HG03565 (cell line): Measurements from ENCODE around the gene SH2D3C.
"Not testable (repeated sequence)": the region's sequence is repeated elsewhere in the genome, so short reads cannot be mapped to it uniquely, and the experiment has no call there.

Source experiments
- ATAC-seq: cut with Tn5 transposase; IDR thresholded peaks from one replicate; pipeline ENCODE4 v1.9.1; 2021; ENCODE audit warnings: mild to moderate bottlenecking, moderate library complexity; ENCODE audit not compliant: unreplicated experiment

Gene SH2D3C

DNA sequence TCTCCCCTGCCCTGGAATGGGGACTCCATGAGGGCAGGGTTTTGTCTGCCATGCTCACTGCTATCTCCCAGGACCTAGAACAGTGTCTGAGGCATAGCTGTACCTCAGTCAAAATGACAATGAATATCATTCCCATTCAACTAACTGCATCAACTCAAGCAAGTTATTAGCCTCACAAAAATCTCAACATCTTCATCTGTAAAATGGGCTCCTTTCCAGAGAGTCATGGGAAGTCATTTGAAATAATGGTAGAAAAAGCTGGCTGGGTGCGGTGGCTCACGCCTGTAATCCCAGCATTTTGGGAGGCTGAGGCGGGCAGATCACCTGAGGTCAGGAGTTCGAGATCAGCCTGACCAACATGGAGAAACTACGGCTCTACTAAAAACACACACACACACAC, 9.4 kb downstream of the SH2D3C start:
- ATAC-seq, result no peak

DNA sequence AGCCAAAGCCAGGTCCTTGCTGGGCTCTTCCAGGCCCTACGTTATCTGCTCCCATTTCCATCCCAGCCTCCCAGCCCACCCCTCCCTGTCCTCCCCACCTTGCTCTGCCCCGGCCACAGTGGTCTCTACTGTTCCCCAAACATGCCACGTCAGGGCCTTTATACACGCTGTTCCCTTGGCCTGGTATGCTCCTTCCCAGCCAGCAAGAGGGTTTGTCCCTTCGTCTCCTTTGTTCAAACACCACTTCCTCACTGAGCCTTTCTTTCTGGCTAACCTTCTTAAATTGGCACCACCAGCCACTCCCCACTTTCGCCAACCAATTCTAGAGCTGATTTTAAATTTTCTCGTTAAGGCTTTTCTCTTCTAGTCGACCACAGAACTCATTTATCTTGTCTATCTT, 9.8 kb downstream of the SH2D3C start:
- ATAC-seq, result no peak

DNA sequence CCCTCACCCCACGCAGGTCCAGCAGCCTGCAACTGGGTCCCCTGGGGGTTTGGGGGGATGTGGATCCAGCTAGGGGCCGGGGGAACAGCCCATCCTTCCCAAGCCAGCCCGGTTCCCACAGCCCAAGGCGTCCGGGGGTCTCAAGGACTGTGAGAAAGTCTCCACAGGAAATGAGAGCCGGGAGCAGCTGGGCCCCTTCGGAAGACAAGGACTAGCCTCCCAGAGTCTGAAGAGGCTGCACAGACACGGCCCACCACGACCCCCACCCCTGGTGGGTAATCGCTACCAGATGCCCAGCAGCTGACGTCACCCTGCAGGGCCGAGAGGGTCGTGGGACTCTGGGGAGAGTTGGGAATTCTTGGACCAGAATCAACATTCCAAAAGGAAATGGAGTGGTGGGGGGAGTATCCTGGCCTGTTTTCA, 10.5 kb downstream of the SH2D3C start:
- ATAC-seq, result no peak

- ATAC-seq, result no peak
Measured at GRCh38 chr9:127767410-127767809, 11.1 kb downstream of the SH2D3C start.

GRCh38 chr9:127765418-127765817, 13.0 kb downstream of the SH2D3C start:
- no peak for ATAC-seq

DNA sequence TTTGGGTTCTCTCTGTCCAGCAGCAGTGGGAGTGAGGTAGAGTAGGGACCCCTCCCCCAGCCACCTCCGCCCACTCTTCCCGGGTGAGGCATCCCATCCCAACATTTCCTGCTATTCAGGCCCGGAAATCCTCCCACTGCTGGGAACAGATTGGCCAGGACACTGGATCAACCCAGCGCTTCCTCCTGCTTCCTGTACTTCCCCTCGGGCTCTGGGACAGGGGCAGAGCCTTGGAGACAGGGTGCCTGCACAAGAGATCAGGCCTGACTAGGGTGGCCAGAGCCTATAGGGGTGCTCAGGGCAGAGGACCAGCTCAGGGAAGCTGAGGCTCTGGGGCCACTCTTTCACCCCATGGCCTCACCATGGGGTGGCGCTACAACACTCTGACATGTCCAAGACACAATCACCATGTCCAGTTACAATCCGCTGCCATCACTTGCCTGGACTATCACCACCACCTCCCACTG, 14.5 kb downstream of the SH2D3C start:
- no peak for ATAC-seq

- no peak for ATAC-seq
Measured at GRCh38 chr9:127762111-127762676, 16.3 kb downstream of the SH2D3C start.

- ATAC-seq, result no peak
Measured at GRCh38 chr9:127761491-127761956, 16.9 kb downstream of the SH2D3C start.

- ATAC-seq, result no peak
Measured at GRCh38 chr9:127761061-127761460, 17.4 kb downstream of the SH2D3C start.

DNA sequence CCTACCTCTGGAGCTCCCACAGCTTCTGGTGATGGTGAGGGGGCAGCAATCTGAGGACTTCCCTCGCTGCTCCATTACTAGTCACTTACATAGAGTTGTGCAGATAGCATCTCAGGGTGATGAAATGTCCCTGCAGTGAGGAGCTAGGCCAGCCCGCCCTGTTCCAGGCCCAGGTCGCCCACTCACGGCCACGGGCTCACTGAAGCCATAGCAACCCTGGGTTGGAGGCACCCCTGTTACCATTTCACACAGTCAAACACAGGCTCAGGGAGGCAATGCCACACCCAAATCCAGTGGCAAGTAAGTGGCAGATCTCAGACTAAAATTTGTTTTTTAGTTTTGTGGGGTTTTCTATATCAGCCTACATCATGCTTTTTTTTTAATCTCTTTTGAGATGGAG, 19.6 kb downstream of the SH2D3C start:
- ATAC-seq, result no peak

GRCh38 chr9:127756776-127757175, 21.7 kb downstream of the SH2D3C start:
- not testable (repeated sequence) for ATAC-seq

- ATAC-seq, result no peak
Measured at GRCh38 chr9:127756233-127756632, 22.2 kb downstream of the SH2D3C start.

- no peak for ATAC-seq
Measured at GRCh38 chr9:127755061-127756060, 23.1 kb downstream of the SH2D3C start.

DNA sequence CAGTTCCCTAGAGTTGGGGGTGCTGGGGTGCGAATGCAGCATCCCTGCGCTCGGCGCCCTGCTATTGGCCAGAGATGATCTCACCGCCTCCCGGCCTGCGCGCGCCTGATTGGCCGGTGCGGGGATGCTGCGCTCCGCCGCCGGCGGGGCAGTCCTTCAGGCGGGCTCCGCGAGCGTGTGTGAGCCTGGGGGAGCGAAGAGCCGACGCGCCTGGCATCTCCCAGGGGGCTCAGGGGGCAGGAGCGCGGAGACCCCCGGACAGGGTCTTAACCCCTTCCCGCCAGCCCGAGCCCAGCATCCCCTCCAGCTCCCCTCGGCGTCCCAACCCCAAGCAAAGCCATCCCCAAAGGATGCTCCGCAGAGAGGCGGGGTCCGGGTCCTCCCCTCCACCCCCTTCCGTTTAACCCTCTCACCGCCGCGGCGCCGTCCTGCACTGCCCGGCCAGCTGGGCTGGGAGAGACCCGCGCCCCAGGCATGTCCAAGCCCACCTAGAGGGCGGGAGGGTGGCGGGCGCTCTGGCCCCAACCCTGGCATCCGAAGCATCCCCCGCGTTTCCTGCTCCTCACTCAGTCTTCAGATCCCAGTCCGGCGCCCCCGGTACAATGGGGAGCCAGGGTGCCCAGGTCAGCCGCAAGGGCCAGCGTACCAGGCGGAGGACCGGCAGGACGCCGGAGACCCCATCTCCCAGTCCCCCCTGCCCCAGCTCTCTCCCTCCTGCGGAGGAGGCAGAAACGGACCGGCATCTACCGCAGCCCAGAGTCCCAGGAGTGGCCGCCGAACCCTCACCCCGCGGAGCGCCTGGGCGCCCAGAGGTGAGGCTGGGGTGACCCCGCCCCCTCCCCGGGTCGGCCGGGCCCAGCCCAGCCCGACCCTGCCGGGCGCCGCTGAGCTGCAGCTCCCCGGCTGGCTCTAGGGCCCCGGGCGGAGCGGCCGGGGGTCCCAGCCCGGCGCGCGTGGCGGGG, 24.1 kb downstream of the SH2D3C start:
- no peak for ATAC-seq

GRCh38 chr9:127753622-127754021, 24.8 kb downstream of the SH2D3C start:
- ATAC-seq, result no peak

- no peak for ATAC-seq
Measured at GRCh38 chr9:127753148-127753547, 25.3 kb downstream of the SH2D3C start.

DNA sequence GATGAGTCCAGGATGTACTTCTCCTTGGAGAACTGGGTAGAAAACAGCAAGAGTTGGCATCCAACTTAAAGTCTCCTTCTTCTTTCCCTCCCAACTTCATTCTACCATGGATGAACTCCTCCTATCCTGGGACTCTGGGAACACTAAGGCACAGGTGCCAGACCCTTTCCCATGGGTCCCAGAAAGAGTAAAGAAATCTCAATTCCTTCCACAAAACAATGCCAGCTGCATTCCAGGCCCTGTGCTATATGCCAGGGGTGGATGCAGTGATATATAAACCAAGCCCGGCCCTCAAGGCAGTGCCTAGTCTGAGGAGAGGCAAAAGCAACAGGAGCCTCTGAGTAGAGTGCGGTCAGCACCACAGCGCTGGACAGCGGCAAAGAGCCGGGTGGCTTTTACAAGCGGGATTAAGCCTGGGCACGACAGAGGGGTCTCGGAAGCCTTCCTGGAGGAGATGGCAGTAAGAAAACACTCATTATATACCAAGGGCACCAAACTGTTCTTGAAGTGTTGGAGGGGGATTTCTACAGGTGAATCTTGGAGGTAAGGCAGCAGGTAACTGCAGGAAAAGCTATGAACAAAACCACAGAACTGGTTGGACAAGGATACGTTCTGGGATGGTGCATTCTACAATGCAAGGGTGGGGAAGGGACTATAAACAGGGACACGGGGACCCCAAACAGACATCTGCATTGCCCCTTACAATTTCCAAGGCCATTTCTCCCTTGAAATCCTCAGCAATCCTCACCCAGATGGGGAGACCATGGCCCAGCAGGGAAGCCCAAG, 27.0 kb downstream of the SH2D3C start:
- no peak for ATAC-seq

GRCh38 chr9:127749090-127749787, 29.2 kb downstream of the SH2D3C start:
- ATAC-seq, result no peak

GRCh38 chr9:127746959-127747569, 31.4 kb downstream of the SH2D3C start:
- ATAC-seq, result no peak
